Neural cell (in vitro differentiated cells): ENCODE measurements around the gene WDR20.

Experiments
- CTCF ChIP-seq: fragments of 450-650 bp; IDR thresholded peaks from 2 replicates; pipeline ENCODE4 v1.5.1; 2014; ENCODE audit warnings: antibody characterized with exemption, mild to moderate bottlenecking, moderate library complexity; ENCODE audit not compliant: poor library complexity, severe bottlenecking
- EP300 ChIP-seq: fragments of 450-650 bp; conservative IDR thresholded peaks from 2 replicates; pipeline ENCODE4 v1.6.1; 2014; ENCODE audit warnings: antibody characterized with exemption, mild to moderate bottlenecking, moderate library complexity; ENCODE audit not compliant: poor library complexity, severe bottlenecking
- EZH2 ChIP-seq: fragments of 200-600, 300-800 bp; shearing (Covaris generic), sonication (generic); IDR thresholded peaks from 2 replicates; pipeline ENCODE4 v1.6.1; 2014; ENCODE audit warnings: antibody characterized with exemption, low read length, borderline replicate concordance, mild to moderate bottlenecking; ENCODE audit not compliant: insufficient read depth, poor library complexity, severe bottlenecking
- MXI1 ChIP-seq: fragments of 450-650 bp; conservative IDR thresholded peaks from 2 replicates; pipeline ENCODE4 v1.6.1; 2014; ENCODE audit warnings: antibody characterized with exemption, mild to moderate bottlenecking; ENCODE audit not compliant: poor library complexity, severe bottlenecking
- POLR2AphosphoS5 ChIP-seq: IDR thresholded peaks from 2 replicates; pipeline ENCODE4 v1.6.1; 2012
- RAD21 ChIP-seq: fragments of 450-650 bp; conservative IDR thresholded peaks from 2 replicates; pipeline ENCODE4 v1.6.1; 2014; ENCODE audit warnings: antibody characterized with exemption, mild to moderate bottlenecking, moderate library complexity
- REST ChIP-seq: IDR thresholded peaks from 2 replicates; pipeline ENCODE4 v1.6.1; 2012; ENCODE audit warnings: borderline replicate concordance
- SMC3 ChIP-seq: fragments of 450-650 bp; conservative IDR thresholded peaks from 2 replicates; pipeline ENCODE4 v1.6.1; 2014; ENCODE audit warnings: antibody characterized with exemption, mild to moderate bottlenecking, moderate library complexity; ENCODE audit not compliant: poor library complexity
- TAF1 ChIP-seq: IDR thresholded peaks from 2 replicates; pipeline ENCODE4 v1.6.1; 2012; ENCODE audit warnings: low read depth

GRCh38 chr14:102239231-102239630 lies 99.5 kb downstream of the WDR20 start:
- no peak for TF ChIP-seq TAF1
- TF ChIP-seq REST, result no peak
- TF ChIP-seq CTCF, result no peak
- TF ChIP-seq EZH2, result no peak
- no peak for TF ChIP-seq POLR2AphosphoS5
- no peak for TF ChIP-seq EP300
- no peak for TF ChIP-seq SMC3
- TF ChIP-seq RAD21, result no peak
- no peak for TF ChIP-seq MXI1
